Stimulated activated CD4-positive, alpha-beta T cell treated with anti-CD3 and anti-CD28 coated beads, Interleukin-4, amount 100 ng/mL, for 4 hours (primary cell): ENCODE results near the gene HSD11B1L.
"Not testable (repeated sequence)": the region's sequence is repeated elsewhere in the genome, so short reads cannot be mapped to it uniquely, and the experiment has no call there.

Source experiments
- DNase-seq, 2 experiments: peaks; one replicate each; pipeline ENCODE4 v3.0.0-alpha.2; 2020

Gene HSD11B1L

GRCh38 chr19:5688262-5688881 is 7.5 kb downstream of the HSD11B1L start:
- not testable (repeated sequence) for DNase-seq

DNA sequence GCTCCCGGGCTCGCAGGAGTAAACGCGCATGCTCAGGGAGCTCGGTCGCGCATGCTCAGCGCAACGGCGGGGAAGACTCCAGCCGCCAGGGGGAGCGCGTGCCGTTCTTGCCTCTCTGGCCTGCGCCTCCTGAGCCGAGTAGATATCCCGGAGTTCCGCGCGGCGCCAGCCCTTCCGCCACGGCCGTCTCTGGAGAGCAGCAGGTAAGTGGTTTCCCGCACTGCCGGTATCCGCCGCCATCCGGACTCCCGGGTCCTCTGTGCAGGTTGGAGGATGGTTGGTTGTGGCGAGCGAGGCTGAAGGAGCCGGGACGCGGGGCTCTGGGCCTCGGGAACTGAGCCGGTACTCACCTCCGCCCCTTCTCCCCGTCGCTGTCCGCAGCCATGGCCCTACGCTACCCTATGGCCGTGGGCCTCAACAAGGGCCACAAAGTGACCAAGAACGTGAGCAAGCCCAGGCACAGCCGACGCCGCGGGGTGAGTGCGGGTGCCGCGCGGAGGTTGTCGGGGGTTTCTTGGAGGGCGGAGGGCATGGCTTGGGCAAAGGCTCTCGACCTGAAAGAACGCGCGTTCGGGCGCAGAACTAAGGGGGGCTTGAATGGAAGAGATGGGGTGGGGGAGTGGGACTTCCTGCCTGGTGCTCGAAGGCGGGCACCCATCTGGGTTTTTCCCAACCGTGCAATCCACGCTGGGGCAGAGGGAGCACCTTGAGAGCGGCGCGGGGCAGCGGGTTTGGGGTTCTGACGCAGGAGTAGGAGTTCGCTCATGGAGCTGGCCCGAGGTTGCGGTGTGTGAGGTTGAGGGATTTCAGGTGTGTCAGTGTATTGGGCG is 9.5 kb downstream of the HSD11B1L start, which contains the start of gene RPL36:
Gene RPL36, plus strand, starts transcription at position 171 of the 830 bp plus-strand sequence. Its CDS starts 213 bp downstream, at position 384.
- DNase-seq: peak; percentile 97 to 99

DNA sequence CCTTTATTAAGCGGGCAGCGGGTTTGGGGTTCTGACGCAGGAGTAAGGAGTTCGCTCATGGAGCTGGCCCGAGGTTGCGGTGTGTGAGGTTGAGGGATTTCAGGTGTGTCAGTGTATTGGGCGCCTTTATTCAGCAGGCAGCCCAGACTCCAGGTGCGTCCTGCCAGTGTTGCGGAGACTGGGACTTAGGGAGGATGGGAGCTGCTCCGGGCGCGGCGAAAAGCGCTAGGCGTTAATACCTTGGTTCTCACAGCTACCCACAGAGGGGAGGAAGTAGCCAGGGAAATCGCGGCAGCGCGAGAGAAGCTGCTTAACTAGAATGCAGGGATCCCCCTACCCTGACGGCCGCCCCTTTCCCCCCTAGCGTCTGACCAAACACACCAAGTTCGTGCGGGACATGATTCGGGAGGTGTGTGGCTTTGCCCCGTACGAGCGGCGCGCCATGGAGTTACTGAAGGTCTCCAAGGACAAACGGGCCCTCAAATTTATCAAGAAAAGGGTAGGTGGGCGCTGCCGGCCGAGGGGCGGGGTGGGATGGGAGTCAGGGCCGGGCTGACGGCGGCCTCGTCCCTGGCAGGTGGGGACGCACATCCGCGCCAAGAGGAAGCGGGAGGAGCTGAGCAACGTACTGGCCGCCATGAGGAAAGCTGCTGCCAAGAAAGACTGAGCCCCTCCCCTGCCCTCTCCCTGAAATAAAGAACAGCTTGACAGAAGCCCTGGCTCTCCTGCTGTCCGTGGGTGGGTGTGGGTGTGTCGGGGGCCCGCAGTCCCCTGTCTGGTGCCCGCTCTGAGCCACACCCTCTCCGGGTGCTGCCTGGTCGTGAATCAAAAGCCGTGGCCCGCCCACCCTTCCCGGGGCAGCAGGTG is 10.4 kb downstream of the HSD11B1L start:
- peak; percentile 67 to 81 for DNase-seq

DNA sequence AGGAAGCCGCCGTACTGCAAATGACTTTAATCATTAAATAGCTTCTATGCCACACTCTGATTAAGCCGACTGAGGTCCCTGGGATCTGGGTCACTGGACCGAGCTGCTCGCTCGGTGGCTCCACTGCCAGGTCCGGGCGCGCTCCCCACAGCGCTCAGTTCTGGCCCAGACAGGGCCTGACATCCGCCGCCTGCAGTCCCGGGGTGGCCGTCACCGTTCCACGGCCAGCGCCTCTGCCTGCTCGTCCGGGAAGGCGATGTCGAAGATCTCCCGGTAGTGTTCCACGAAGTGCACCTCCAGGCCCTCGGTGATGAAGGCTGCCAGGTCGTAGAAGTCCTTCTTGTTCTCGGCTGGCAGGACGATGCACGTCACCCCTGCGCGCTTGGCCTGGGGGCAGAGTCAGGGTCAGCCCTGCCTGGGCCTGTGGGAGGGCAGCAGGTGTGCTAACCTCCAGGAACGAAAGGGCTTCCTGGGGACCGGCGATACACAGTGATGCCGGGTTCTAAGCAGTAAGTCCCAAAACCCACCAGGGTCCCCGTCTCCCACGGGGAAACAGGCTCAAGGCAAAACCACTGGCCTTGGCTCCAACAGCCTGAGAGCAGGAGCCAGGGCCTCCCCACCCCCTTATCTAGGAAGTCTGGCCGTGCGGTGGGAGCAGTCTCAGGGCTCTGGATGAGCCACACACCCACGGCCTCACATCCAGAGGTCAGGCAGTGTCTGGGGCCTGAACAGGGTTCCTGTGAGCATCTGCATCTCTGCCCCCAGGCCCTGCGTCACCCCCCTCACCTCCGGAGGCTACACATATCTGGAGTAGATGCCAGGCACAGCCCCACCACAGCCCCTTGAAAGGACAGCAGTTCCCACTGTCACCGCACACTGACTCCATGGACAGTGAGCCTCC is 11.2 kb downstream of the HSD11B1L start:
- DNase-seq: peak in 1 of 2 experiments; percentile 30

GRCh38 chr19:5692723-5693194 is 11.9 kb downstream of the HSD11B1L start:
- DNase-seq: no peak

DNA sequence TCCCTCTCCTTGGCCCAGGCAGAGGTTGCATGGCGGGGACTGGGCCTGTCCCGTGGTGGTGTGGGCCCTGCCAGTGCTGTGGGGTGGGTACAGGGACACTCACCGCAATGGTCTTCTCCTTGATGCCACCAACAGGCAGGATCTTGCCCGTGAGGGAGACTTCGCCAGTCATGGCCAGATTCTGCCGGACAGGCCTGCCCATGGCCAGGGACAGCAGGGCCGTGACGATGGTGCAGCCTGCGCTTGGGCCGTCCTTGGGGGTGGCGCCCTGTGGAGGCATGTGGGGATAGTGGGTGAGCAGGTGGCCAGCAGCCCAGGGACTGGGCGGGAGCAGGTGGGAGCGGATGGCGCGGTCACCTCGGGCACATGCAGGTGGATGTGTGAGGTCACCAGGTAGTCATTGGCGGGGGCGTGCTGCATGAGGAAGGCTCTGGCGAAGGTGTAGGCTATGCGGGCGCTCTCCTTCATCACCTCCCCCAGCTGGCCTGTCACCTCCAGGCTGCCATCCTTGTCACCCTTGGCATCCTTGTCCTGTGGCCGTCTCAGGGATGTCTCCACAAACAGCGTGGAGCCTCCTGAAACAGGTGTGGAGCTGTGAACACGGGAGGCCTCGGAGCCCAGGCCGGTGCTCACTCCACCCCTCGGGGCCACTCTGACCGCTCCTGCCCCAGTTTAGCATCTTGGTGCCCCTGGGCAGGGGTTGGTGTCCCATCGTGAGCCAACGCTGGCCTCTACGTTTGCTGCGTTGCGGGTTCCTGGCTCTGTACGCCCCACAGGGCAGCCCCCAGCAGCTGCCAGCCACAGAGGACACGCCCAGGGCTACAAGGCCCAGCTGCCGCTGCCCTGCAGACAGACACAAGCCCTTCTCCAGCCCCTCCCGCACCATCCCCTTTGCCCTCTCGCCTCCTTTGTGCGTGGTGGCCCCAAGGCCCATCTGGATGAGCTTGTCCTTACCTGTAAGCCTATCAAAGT is 12.7 kb downstream of the HSD11B1L start:
- DNase-seq: no peak

DNA sequence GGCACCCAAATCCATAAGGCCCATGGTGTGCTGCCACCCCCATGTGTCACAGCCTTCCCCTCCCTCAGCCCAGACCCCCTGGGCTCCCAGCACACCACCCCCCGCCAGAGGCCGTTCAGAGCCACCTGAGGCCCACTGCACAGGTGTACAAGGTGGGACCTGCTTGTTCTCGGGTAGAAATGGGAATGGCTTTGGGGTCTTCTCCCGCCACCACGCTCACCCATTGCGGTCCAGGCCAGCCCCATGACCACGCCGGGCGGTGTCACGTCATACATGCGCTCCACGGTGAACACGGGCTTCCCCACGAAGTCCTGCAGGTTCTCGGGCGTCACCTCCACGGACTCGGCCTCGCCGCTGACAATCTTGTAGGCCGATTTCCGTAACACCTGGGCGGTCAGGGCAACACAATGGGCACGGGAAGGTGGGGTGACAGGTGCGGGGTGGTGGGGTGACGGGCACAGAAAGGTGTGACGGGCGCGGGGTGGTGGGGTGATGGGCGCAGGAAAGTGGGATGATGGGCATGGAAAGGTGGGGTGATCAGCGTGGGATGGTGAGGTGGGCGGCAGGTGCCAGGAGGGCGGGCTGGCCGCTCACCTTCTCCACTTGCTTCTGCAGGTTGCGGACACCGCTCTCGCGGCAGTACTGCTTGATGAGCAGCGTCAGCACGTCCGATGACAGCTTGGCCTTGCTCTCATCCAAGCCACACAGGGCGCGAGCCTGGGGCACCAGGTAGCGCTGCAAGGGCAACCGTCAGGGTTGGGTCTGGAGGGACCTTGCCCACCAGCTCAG is 13.5 kb downstream of the HSD11B1L start:
- no peak for DNase-seq

DNA sequence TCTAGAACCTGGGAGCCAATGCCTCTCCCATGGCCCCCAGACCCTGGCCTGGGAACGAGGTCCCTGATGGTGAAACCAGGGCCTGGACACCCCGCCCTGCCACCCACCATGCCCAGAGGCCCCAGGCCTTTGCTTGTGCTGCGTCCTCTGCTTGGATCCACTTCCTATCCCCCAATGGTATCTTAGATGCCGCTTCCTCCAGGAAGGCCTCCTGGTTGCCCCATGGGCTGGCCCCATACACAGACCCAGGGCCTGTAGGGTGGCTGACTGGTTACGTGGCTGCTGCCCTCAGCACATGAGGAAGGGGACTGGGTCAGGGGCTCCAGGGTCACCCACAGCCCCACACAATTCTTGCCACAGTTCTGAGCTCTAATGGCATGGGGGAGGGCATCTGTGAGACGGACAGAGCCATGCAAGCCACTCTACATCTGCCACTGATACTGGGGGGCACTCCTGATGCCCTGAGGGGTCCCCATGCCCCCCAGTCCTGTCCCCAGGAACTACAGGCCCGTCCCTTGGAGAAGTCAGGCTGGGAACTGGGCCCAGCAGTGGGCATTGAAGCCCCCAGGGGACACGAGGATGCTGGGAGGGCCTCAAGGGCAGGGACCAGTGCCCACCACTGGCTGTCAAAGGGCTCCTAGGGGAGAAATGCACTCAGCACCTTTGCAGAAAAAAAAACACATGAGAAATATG is 14.3 kb downstream of the HSD11B1L start:
- no peak for DNase-seq

DNA sequence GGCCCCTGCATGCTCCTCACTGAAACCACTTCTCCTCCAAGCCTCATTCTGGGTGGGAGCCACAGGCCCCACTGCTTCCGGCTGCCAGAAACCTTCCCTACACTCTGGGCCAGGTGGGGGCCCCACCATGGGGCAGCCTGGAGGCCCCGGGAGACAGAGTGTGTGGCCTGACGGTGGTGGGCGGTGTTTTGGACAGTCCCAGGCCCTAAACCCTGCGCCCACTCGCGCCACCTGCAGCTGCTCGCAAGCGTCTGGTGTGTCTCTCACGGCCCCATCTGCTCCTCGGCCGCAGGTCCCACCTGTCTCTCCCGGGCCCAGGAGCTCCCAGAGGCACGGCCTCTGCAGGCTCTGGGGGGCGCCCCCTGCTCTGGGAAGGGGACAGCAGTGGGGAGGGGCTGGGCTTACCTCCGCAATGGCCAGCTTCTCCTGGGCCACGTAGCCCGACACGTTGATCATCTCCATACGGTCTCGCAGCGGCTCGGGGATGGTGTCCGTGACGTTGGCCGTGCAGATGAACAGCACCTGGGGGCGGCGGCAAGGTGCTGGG is 14.9 kb downstream of the HSD11B1L start:
- DNase-seq: no peak

GRCh38 chr19:5696196-5697021 is 15.6 kb downstream of the HSD11B1L start:
- DNase-seq: no peak

GRCh38 chr19:5697022-5697889 is 16.4 kb downstream of the HSD11B1L start:
- no peak for DNase-seq

- DNase-seq: no peak
Observed at GRCh38 chr19:5697890-5698634, 17.2 kb downstream of the HSD11B1L start.

GRCh38 chr19:5698635-5699422 is 18.0 kb downstream of the HSD11B1L start:
- DNase-seq: no peak

GRCh38 chr19:5700455-5701092 is 19.7 kb downstream of the HSD11B1L start:
- DNase-seq: no peak

DNA sequence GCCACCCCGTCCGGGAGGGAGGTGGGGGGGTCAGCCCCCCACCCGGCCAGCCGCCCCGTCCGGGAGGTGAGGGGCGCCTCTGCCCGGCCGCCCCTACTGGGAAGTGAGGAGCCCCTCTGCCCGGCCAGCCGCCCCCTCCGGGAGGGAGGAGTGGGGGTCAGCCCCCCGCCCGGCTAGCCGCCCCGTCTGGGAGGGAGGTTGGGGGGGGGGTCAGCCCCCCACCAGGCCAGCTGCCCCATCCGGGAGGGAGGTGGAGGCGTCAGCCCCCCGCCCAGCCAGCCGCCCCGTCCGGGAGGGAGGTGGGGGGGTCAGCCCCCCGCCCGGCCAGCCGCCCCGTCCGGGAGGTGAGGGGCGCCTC is 21.2 kb downstream of the HSD11B1L start:
- not testable (repeated sequence) for DNase-seq
